Measurements from ENCODE around the gene PHC2. TPM values are rescaled to one million over a fixed set of nuclear protein-coding genes. Genes with fewer than 3 reads are reported as not detected.
A peak's percentile ranks its signal among the peaks of the same experiment; 100 is the strongest.

Gene PHC2
- total and polyA plus RNA-seq, 2 of the 13 experiments (the other 11 are each of a cell fraction or from before 2014, with no cell fraction given), result 52.5 to 84.9 TPM

GRCh38 chr1:33349778-33350610 is 80.9 kb downstream of the PHC2 start (continued):
- TF ChIP-seq CSRNP2 (CRISPR knock-in tag; conservative IDR thresholded peaks at IDR 0.05; ENCODE audit: low read depth) (no peak), RFX5 (IDR thresholded peaks at IDR 0.05; ENCODE audit: low read depth, low read length) (no peak), RBM39 (IDR thresholded peaks at IDR 0.05; ENCODE audit: low read depth, low read length, poor library complexity, severe bottlenecking) (no peak), ZNF337 (CRISPR knock-in tag; IDR thresholded peaks at IDR 0.05; ENCODE audit: borderline replicate concordance, low read depth) (no peak), ZNF383 (CRISPR knock-in tag; IDR thresholded peaks at IDR 0.05; ENCODE audit: borderline replicate concordance) (no peak), EP300 (IDR thresholded peaks at IDR 0.05; ENCODE audit: low read depth in 2 of 2, low read length in 2 of 2) (no peak), EP300 (CRISPR knock-in tag; IDR thresholded peaks at IDR 0.05; ENCODE audit: borderline replicate concordance) (no peak), ZEB1 (IDR thresholded peaks at IDR 0.05; ENCODE audit: insufficient replicate concordance, low read depth) (no peak), RARG (CRISPR knock-in tag; IDR thresholded peaks at IDR 0.05; ENCODE audit: low read depth) (no peak), FOXM1 (CRISPR knock-in tag; IDR thresholded peaks at IDR 0.05) (no peak), CAMTA2 (CRISPR knock-in tag; IDR thresholded peaks at IDR 0.05; ENCODE audit: borderline replicate concordance) (0 out of 2 replicates have a peak, but pooled peaks have one; percentile 33), ELF1 (CRISPR knock-in tag; IDR thresholded peaks at IDR 0.05) (peak; percentile 59), NCOA5 (CRISPR knock-in tag; IDR thresholded peaks at IDR 0.05) (no peak), ZNF18 (CRISPR knock-in tag; IDR thresholded peaks at IDR 0.05; ENCODE audit: insufficient replicate concordance) (peak; percentile 18), FUBP1 (CRISPR knock-in tag; IDR thresholded peaks at IDR 0.05; ENCODE audit: borderline replicate concordance) (no peak), PCBP1 (IDR thresholded peaks at IDR 0.05; ENCODE audit: borderline replicate concordance, low read depth, low read length) (0 out of 2 replicates have a peak, but pooled peaks have one; percentile 31), TARDBP (CRISPR knock-in tag; IDR thresholded peaks at IDR 0.05) (peak; percentile 50; the same call in 1 of the 2 replicates), ZNF678 (CRISPR knock-in tag; IDR thresholded peaks at IDR 0.05) (no peak), ZNF430 (CRISPR knock-in tag; IDR thresholded peaks at IDR 0.05) (peak; percentile 90), ZBTB43 (CRISPR knock-in tag; conservative IDR thresholded peaks at IDR 0.05) (no peak), ZNF501 (CRISPR knock-in tag; IDR thresholded peaks at IDR 0.05) (peak; percentile 73), ZNF616 (CRISPR knock-in tag; IDR thresholded peaks at IDR 0.05; ENCODE audit: low read depth) (peak; percentile 50; the same call in 1 of the 2 replicates), REXO4 (CRISPR knock-in tag; IDR thresholded peaks at IDR 0.05; ENCODE audit: borderline replicate concordance) (no peak)

Measured in HepG2 (cell line).